HCT116 (cell line): ENCODE results near the gene SLCO2B1. TPM values are rescaled to one million over a fixed set of nuclear protein-coding genes. Genes with fewer than 3 reads are reported as not detected.

Experiments used
- ATAC-seq: fragments of 200-7000 bp; cut with Tn5 transposase; 2 replicates; pipeline ENCODE4 v1.9.1; 2020; ENCODE audit warnings: mild to moderate bottlenecking, moderate library complexity
- BruUV-seq: library from RNA; stranded (reverse); fragments of 400-500 nt; replicated peaks from 2 replicates; lab custom pipeline; 2021; lab: Mats Ljungman, UMichigan
- CTCF ChIA-PET: fragments of 300-600 bp; sonication (Branson Sonifier 250); formaldehyde crosslinking; loops from one replicate; lab custom pipeline; 2021; ENCODE audit warnings: antibody characterized with exemption; lab: Charles Lee
- POLR2A ChIA-PET: fragments of 300-600, 350-600 bp; sonication (Branson Sonifier 250); formaldehyde crosslinking; loops from one replicate; lab custom pipeline; 2021; ENCODE audit warnings: antibody characterized with exemption; lab: Charles Lee
- RAD21 ChIA-PET, 2 experiments: fragments of 300-600 bp; sonication (Branson Sonifier 250); formaldehyde crosslinking; loops; one replicate each; lab custom pipeline; 2023; ENCODE audit warnings: low total read pairs in 2 of 2; ENCODE audit not compliant: uncharacterized antibody in 2 of 2, unreplicated experiment in 2 of 2, low non-redundant PET in 1 of 2; lab: Charles Lee
- DNase-seq: peaks from one replicate; pipeline ENCODE4 v3.0.0-alpha.2; 2010; ENCODE audit warnings: low read depth, low spot score
- H2AFZ ChIP-seq: fragments of 200-600 bp; shearing (Covaris generic), sonication (generic); 2 replicates; pipeline ENCODE4 v1.6.1; 2017; ENCODE audit warnings: low read depth, mixed run types, mixed read lengths, antibody characterized with exemption, low read length; ENCODE audit not compliant: poor library complexity, severe bottlenecking
- H3K27ac ChIP-seq: 2 replicates; pipeline ENCODE4 v1.5.1; 2012; ENCODE audit warnings: low read depth, low read length
- H3K27me3 ChIP-seq: fragments of 200-600 bp; sonication (generic); 2 replicates; pipeline ENCODE4 v1.6.1; 2016; ENCODE audit warnings: mixed run types, low read length, mixed read lengths; ENCODE audit not compliant: insufficient read depth
- H3K36me3 ChIP-seq, 2 experiments: fragments of 200-500 bp in 1 of 2; fragments of 200-600 bp in 1 of 2; sonication (Bioruptor generic) in 1 of 2; sonication (generic) in 1 of 2; 2 replicates each; pipeline versions ENCODE4 v1.5.1 to v1.6.1; 2014 to 2016; ENCODE audit warnings: low read length in 2 of 2, inconsistent platforms in 1 of 2, mixed read lengths in 1 of 2, mixed run types in 1 of 2; ENCODE audit not compliant: insufficient read depth in 2 of 2, control insufficient read depth in 1 of 2
- H3K4me1 ChIP-seq, 2 experiments: fragments of 200-600 bp in 1 of 2; sonication (generic) in 1 of 2; 2 replicates each; pipeline versions ENCODE4 v1.5.1 to v1.6.1; 2012 to 2017; ENCODE audit warnings: low read length in 2 of 2, inconsistent platforms in 1 of 2, mild to moderate bottlenecking in 1 of 2, mixed read lengths in 1 of 2, mixed run types in 1 of 2, moderate library complexity in 1 of 2; ENCODE audit not compliant: insufficient read depth in 2 of 2, control insufficient read depth in 1 of 2
- H3K4me2 ChIP-seq: fragments of 200-600 bp; sonication (generic); 2 replicates; pipeline ENCODE4 v1.6.1; 2017; ENCODE audit warnings: mixed run types, low read length, mixed read lengths
- H3K4me3 ChIP-seq, 2 experiments: fragments of 200-600 bp in 1 of 2; sonication (generic) in 1 of 2; replicated peaks in 1 of 2; 2 replicates each; pipeline ENCODE4 v1.5.1; 2011 to 2016; ENCODE audit warnings: low read length in 2 of 2, control low read depth in 1 of 2, low read depth in 1 of 2, mild to moderate bottlenecking in 1 of 2, mixed read lengths in 1 of 2, mixed run types in 1 of 2
- H3K79me2 ChIP-seq: fragments of 200-600 bp; sonication (generic); 2 replicates; pipeline ENCODE4 v1.6.1; 2017; ENCODE audit warnings: mild to moderate bottlenecking, mixed run types, low read length, moderate library complexity, mixed read lengths; ENCODE audit not compliant: insufficient read depth
- H3K9ac ChIP-seq: fragments of 200-600 bp; sonication (generic); 2 replicates; pipeline ENCODE4 v1.6.1; 2016; ENCODE audit warnings: low read length, mixed read lengths
- H3K9me2 ChIP-seq: fragments of 200-600 bp; sonication (generic), shearing (Covaris generic); 2 replicates; pipeline ENCODE4 v1.6.1; 2017; ENCODE audit warnings: mixed run types, mild to moderate bottlenecking, moderate library complexity; ENCODE audit not compliant: insufficient read depth
- H3K9me3 ChIP-seq, 2 experiments: fragments of 200-500 bp in 1 of 2; fragments of 200-600 bp in 1 of 2; sonication (Bioruptor generic) in 1 of 2; sonication (generic) in 1 of 2; 2 replicates each; pipeline ENCODE4 v1.6.1; 2014 to 2017; ENCODE audit warnings: low read length in 2 of 2, mixed read lengths in 2 of 2, inconsistent platforms in 1 of 2, low read depth in 1 of 2, mild to moderate bottlenecking in 1 of 2, mixed run types in 1 of 2, moderate library complexity in 1 of 2; ENCODE audit not compliant: control insufficient read depth in 1 of 2, insufficient read depth in 1 of 2
- H4K20me1 ChIP-seq: fragments of 200-600 bp; sonication (generic), shearing (Covaris generic); 2 replicates; pipeline ENCODE4 v1.6.1; 2017; ENCODE audit warnings: mixed run types, mild to moderate bottlenecking, moderate library complexity; ENCODE audit not compliant: insufficient read depth
- CEBPB ChIP-seq: IDR thresholded peaks from 2 replicates; pipeline ENCODE4 v1.6.1; 2012; ENCODE audit warnings: low read depth
- EZH2 ChIP-seq: fragments of 200-600 bp; sonication (generic); IDR thresholded peaks from 2 replicates; pipeline ENCODE4 v1.6.1; 2017; ENCODE audit warnings: antibody characterized with exemption, mixed run types
- MAX ChIP-seq: IDR thresholded peaks from 2 replicates; pipeline ENCODE4 v1.6.1; 2012
- POLR2A ChIP-seq: IDR thresholded peaks from 2 replicates; pipeline ENCODE4 v1.7.0; 2011; ENCODE audit warnings: borderline replicate concordance; ENCODE audit not compliant: insufficient read depth, insufficient read length; ENCODE audit errors: extremely low read depth
- REST ChIP-seq: IDR thresholded peaks from 2 replicates; pipeline ENCODE4 v1.6.1; 2012; ENCODE audit warnings: low read depth
- SIN3A ChIP-seq: IDR thresholded peaks from 2 replicates; pipeline ENCODE4 v1.6.1; 2012; ENCODE audit warnings: low read depth
- ZBTB33 ChIP-seq: IDR thresholded peaks from 2 replicates; pipeline ENCODE4 v1.6.1; 2011; ENCODE audit warnings: mild to moderate bottlenecking, low read length, moderate library complexity; ENCODE audit not compliant: insufficient replicate concordance; ENCODE audit errors: extremely low read depth
- ZFX ChIP-seq: fragments of 450-650 bp; IDR thresholded peaks from 2 replicates; pipeline ENCODE4 v1.6.1; 2017
- ZNF274 ChIP-seq: fragments of 200-500 bp; sonication (Bioruptor generic); IDR thresholded peaks from 2 replicates; pipeline ENCODE4 v1.6.1; 2014; ENCODE audit warnings: mild to moderate bottlenecking, low read depth, low read length, inconsistent platforms
- intact Hi-C: fragments of 100-400 bp; cut with micrococcal nuclease; formaldehyde crosslinking; loops from 2 replicates; pipeline ENCODE4 v1.10.0; 2022
- total RNA-seq: library from RNA; stranded (reverse); gene quantifications from one replicate; pipeline ENCODE4 v1.2.1, GENCODE V29; 2021; ENCODE audit not compliant: unreplicated experiment

Gene SLCO2B1
- total RNA-seq, 1 experiment from 2014 or later: 0.81 TPM

- POLR2A ChIA-PET: no interaction called here
- no peak overlapping the region for H3K9ac ChIP-seq
Measured at GRCh38 chr11:75160220-75160757, 9.4 kb downstream of the SLCO2B1 start.

GRCh38 chr11:75160880-75161279 is 10.0 kb downstream of the SLCO2B1 start:
- Histone ChIP-seq H3K27me3 (0 out of 2 replicates have a peak, but pooled peaks cover 4% of the 10 kb centered on the region), H3K79me2 (no peaks in the 10 kb centered on the region), H3K9ac (no peak overlapping the region), H3K27ac (no peak overlapping the region), H3K4me3 (no peak overlapping the region), H4K20me1 (no peaks in the 10 kb centered on the region), H2AFZ (no peak overlapping the region), H3K4me1 (peaks cover 0 to 10% of the 10 kb centered on the region in 2 experiments; a peak in 2 of 4 replicates), H3K4me2 (no peak overlapping the region), H3K36me3 (no peaks in the 10 kb centered on the region), H3K9me2 (no peaks in the 10 kb centered on the region), H3K9me3 (no peaks in the 10 kb centered on the region)
- no TSS peak for BruUV-seq
- ChIA-PET CTCF (no interaction called here), POLR2A (no interaction called here), RAD21 (no interaction called here)
- TF ChIP-seq REST (no peak), MAX (no peak), SIN3A (no peak), ZNF274 (no peak), ZBTB33 (no peak), EZH2 (no peak), POLR2A (no peak), CEBPB (no peak)
- ATAC-seq: no peak
- intact Hi-C loops: no loop called here
- DNase-seq: no peak

More at GRCh38 chr11:75160220-75160757, 9.4 kb downstream of the SLCO2B1 start:
- Histone ChIP-seq H4K20me1 (no peaks in the 10 kb centered on the region), H3K27me3 (0 out of 2 replicates have a peak, but pooled peaks cover 4% of the 10 kb centered on the region), H3K4me2 (no peak overlapping the region), H3K79me2 (no peaks in the 10 kb centered on the region), H2AFZ (no peak overlapping the region), H3K9me3 (no peaks in the 10 kb centered on the region), H3K4me1 (peaks cover 0 to 10% of the 10 kb centered on the region in 2 experiments; a peak in 2 of 4 replicates), H3K36me3 (no peaks in the 10 kb centered on the region), H3K27ac (no peak overlapping the region), H3K9me2 (no peaks in the 10 kb centered on the region), H3K4me3 (no peak overlapping the region)
- no peak for ATAC-seq
- RAD21 ChIA-PET: no interaction called here
- no peak for TF ChIP-seq ZFX
- TF ChIP-seq ZNF274: no peak
- no peak for TF ChIP-seq POLR2A
- BruUV-seq: no TSS peak
- intact Hi-C loops: no loop called here
- no peak for DNase-seq
- CTCF ChIA-PET: interaction anchor here (0.8 to 1.5 kb wide), 3 partner anchors 10 to 81 kb away, joined by 3 read pairs; partner anchors contain the start of genes SLCO2B1 and TPBGL
